Lung (tissue), 12 donors: ENCODE data around the gene RASA2. TPM values are rescaled to one million over a fixed set of nuclear protein-coding genes. Genes with fewer than 3 reads are reported as not detected.

Source experiments
- ATAC-seq: fragments of 200-7000 bp; cut with Tn5 transposase; one replicate; pipeline ENCODE4 v1.9.1; 2020; ENCODE audit warnings: moderate number of reproducible peaks; ENCODE audit not compliant: insufficient read depth, low FRiP score
- DNase-seq, 3 donors: peaks; one replicate each; pipeline ENCODE4 v3.0.0-alpha.2; 2013 to 2017
- H3K27ac ChIP-seq, 2 donors: one replicate each; pipeline ENCODE4 v1.5.1; 2013; ENCODE audit warnings: mild to moderate bottlenecking in 2 of 2, moderate library complexity in 2 of 2, control low read depth in 1 of 2, inconsistent platforms in 1 of 2, low read depth in 1 of 2, low read length in 1 of 2
- H3K27me3 ChIP-seq, 3 donors: one replicate each; pipeline ENCODE4 v1.5.1; 2013; ENCODE audit warnings: low read length in 2 of 3; ENCODE audit not compliant: control insufficient read depth in 3 of 3, insufficient read depth in 3 of 3
- H3K36me3 ChIP-seq, 4 donors: one replicate each; pipeline ENCODE4 v1.5.1; 2013; ENCODE audit warnings: low read length in 4 of 4, mild to moderate bottlenecking in 1 of 4, moderate library complexity in 1 of 4; ENCODE audit not compliant: control insufficient read depth in 4 of 4, insufficient read depth in 4 of 4
- H3K4me1 ChIP-seq, 5 donors: one replicate each; pipeline ENCODE4 v1.5.1; 2013; ENCODE audit warnings: low read length in 5 of 5, mild to moderate bottlenecking in 2 of 5, moderate library complexity in 1 of 5; ENCODE audit not compliant: control insufficient read depth in 5 of 5, insufficient read depth in 5 of 5
- H3K4me3 ChIP-seq: one replicate; pipeline ENCODE4 v1.5.1; 2013; ENCODE audit warnings: mild to moderate bottlenecking, control low read depth, moderate library complexity
- H3K9ac ChIP-seq, 2 donors: one replicate each; pipeline ENCODE4 v1.5.1; 2013; ENCODE audit warnings: low read length in 2 of 2, control low read depth in 1 of 2; ENCODE audit not compliant: insufficient read depth in 1 of 2
- H3K9me3 ChIP-seq, 4 donors: one replicate each; pipeline ENCODE4 v1.5.1; 2013; ENCODE audit warnings: low read length in 3 of 4, mild to moderate bottlenecking in 1 of 4, moderate library complexity in 1 of 4; ENCODE audit not compliant: control insufficient read depth in 4 of 4, insufficient read depth in 3 of 4
- WGBS, 2 donors: extraction: QIAGEN DNeasy Blood & Tissue Kit; methylation state at CpG; one replicate each; pipeline ENCODE4 v1.1.7; 2013; 5-methylcytosine and 5-hydroxymethylcytosine counted together
- polyA plus RNA-seq, 2 donors: library from polyadenylated mRNA; stranded (reverse); fragments of 200-250 nt; gene quantifications; one replicate each; pipeline ENCODE4 v1.2.1, GENCODE V29; 2013
- total RNA-seq, 2 donors: library from RNA; depleted of rRNA in 1 of 2; stranded (reverse); fragments of >200 nt in 1 of 2; gene quantifications; one replicate each; pipeline ENCODE4 v1.2.1, GENCODE V29; 2014 to 2021
- TF ChIP-seq, protein P1 (sequence below): IDR thresholded peaks from 2 replicates; pipeline ENCODE4 v1.5.1; 2012; ENCODE audit warnings: mild to moderate bottlenecking; ENCODE audit errors: control extremely low read depth, extremely low read depth
- donor health status: control.
- donor health status: control.
- donor health status: Bipolar disorder and iron deficiency.
- donor health status: healthy.
- donor health status: DM: yes; HTN: yes; CAD: no.

RASA2 gene
- total and polyA plus RNA-seq, 4 donors, result 6.8 to 27.4 (median 12.9) TPM

- Histone ChIP-seq H3K27ac (no peak overlapping the region), H3K9me3 (no peaks in the 10 kb centered on the region), H3K36me3 (no peaks in the 10 kb centered on the region), H3K4me3 (no peak overlapping the region), H3K4me1 (peaks cover 0 to 3% (median 0%) of the 10 kb centered on the region in 5 donors), H3K9ac (no peak overlapping the region), H3K27me3 (no peaks in the 10 kb centered on the region)
- TF ChIP-seq, protein P1, sequence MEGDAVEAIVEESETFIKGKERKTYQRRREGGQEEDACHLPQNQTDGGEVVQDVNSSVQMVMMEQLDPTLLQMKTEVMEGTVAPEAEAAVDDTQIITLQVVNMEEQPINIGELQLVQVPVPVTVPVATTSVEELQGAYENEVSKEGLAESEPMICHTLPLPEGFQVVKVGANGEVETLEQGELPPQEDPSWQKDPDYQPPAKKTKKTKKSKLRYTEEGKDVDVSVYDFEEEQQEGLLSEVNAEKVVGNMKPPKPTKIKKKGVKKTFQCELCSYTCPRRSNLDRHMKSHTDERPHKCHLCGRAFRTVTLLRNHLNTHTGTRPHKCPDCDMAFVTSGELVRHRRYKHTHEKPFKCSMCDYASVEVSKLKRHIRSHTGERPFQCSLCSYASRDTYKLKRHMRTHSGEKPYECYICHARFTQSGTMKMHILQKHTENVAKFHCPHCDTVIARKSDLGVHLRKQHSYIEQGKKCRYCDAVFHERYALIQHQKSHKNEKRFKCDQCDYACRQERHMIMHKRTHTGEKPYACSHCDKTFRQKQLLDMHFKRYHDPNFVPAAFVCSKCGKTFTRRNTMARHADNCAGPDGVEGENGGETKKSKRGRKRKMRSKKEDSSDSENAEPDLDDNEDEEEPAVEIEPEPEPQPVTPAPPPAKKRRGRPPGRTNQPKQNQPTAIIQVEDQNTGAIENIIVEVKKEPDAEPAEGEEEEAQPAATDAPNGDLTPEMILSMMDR, result no peak
- DNase-seq (no peak), ATAC-seq (no peak)
- WGBS, 2 donors, result 79 to 94% methylated on average over 9 of the region's 9 CpGs
These were observed 161.5 kb downstream of the RASA2 start for GRCh38 chr3:141648055-141648910.

DNA sequence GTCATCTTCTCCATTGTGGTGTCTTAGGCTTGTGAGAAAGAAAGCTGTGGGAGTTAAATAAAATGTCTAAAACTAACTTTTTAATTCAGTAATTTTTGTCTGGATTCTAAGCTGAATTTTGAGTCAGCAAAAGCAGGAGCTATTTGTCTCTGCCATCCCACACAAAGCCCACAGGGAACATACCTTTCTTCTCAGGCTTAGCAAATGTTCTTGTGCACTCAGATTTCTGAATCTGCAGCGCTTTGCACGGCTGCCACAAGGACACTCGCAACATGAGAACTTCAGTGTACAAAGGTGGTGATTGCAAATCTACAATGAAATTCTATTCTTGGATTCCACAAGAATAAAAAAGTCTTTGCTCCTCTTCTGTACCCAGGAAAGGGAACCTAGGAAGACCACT lies 163.0 kb downstream of the RASA2 start:
- no peak for ATAC-seq
- H3K9ac ChIP-seq, result no peak overlapping the region
- H3K27ac ChIP-seq, result no peak overlapping the region
- H3K4me3 ChIP-seq, result no peak overlapping the region
- WGBS, 2 donors, result 56 to 77% methylated on average over 3 of the region's 3 CpGs
- H3K36me3 ChIP-seq, result no peaks in the 10 kb centered on the region
- TF ChIP-seq, protein P1, result no peak
- DNase-seq, result no peak
- peaks cover 0 to 3% (median 2%) of the 10 kb centered on the region in 5 donors for H3K4me1 ChIP-seq
- no peaks in the 10 kb centered on the region for H3K9me3 ChIP-seq
- H3K27me3 ChIP-seq, result no peaks in the 10 kb centered on the region

- Histone ChIP-seq H3K27ac (no peak overlapping the region), H3K27me3 (no peaks in the 10 kb centered on the region), H3K36me3 (no peaks in the 10 kb centered on the region), H3K9me3 (no peaks in the 10 kb centered on the region), H3K4me1 (peaks cover 0 to 3% (median 0%) of the 10 kb centered on the region in 5 donors), H3K4me3 (no peak overlapping the region), H3K9ac (no peak overlapping the region)
- TF ChIP-seq, protein P1, result no peak
- DNase-seq, result no peak
- ATAC-seq, result no peak
- 94 to 100% methylated on average over 2 of the region's 2 CpGs for WGBS, 2 donors
These were observed 164.0 kb downstream of the RASA2 start for GRCh38 chr3:141650783-141651182.
